ENCODE data around the gene ARSG. TPM values are rescaled to one million over a fixed set of nuclear protein-coding genes. Genes with fewer than 3 reads are reported as not detected.
"Not testable (repeated sequence)": the region's sequence is repeated elsewhere in the genome, so short reads cannot be mapped to it uniquely, and the experiment has no call there.

Gene ARSG
- total RNA-seq, 1 experiment from 2014 or later = 63.2 TPM

- no peak for DNase-seq
- Histone ChIP-seq H3K9me3 (ENCODE audit: low read length) (no peaks in the 10 kb centered on the region), H2AFZ (ENCODE audit: low read length) (no peak overlapping the region), H3K9me2 (replicated peaks; ENCODE audit: insufficient read depth, low read length) (no peaks in the 10 kb centered on the region), H4K20me1 (ENCODE audit: insufficient read depth, low read depth, low read length) (no peaks in the 10 kb centered on the region), H3K4me3 (ENCODE audit: low read length) (no peak overlapping the region), H3K27ac (ENCODE audit: low read length) (no peak overlapping the region), H3K27me3 (ENCODE audit: low read length) (no peaks in the 10 kb centered on the region), H3K4me1 (ENCODE audit: low read length) (no peaks in the 10 kb centered on the region), H3K79me2 (ENCODE audit: low read length) (no peaks in the 10 kb centered on the region), H3K9ac (ENCODE audit: low read length) (no peak overlapping the region), H3K4me2 (ENCODE audit: low read depth, low read length, poor library complexity, severe bottlenecking) (no peak overlapping the region), H3K36me3 (ENCODE audit: insufficient read depth, low read length) (peaks cover 4% of the 10 kb centered on the region; the same call in 1 of the 2 replicates)
These were observed 68.7 kb downstream of the ARSG start for GRCh38 chr17:68359791-68360535.

- H3K27me3 ChIP-seq (ENCODE audit: low read length) = no peaks in the 10 kb centered on the region
- H2AFZ ChIP-seq (ENCODE audit: low read length) = no peak overlapping the region
- no peaks in the 10 kb centered on the region for H3K79me2 ChIP-seq (ENCODE audit: low read length)
- DNase-seq = no peak
- no peak overlapping the region for H3K4me3 ChIP-seq (ENCODE audit: low read length)
- no peaks in the 10 kb centered on the region for H3K9me2 ChIP-seq (replicated peaks; ENCODE audit: insufficient read depth, low read length)
- H3K4me2 ChIP-seq (ENCODE audit: low read depth, low read length, poor library complexity, severe bottlenecking) = no peak overlapping the region
- H4K20me1 ChIP-seq (ENCODE audit: insufficient read depth, low read depth, low read length) = no peaks in the 10 kb centered on the region
- H3K9ac ChIP-seq (ENCODE audit: low read length) = no peak overlapping the region
- no peaks in the 10 kb centered on the region for H3K9me3 ChIP-seq (ENCODE audit: low read length)
- no peaks in the 10 kb centered on the region for H3K4me1 ChIP-seq (ENCODE audit: low read length)
- no peaks in the 10 kb centered on the region for H3K36me3 ChIP-seq (ENCODE audit: insufficient read depth, low read length)
- no peak overlapping the region for H3K27ac ChIP-seq (ENCODE audit: low read length)
These were observed 74.2 kb downstream of the ARSG start for GRCh38 chr17:68365469-68365868.

GRCh38 chr17:68368387-68368786 lies 77.1 kb downstream of the ARSG start:
- H3K27me3 ChIP-seq (ENCODE audit: low read length) = no peaks in the 10 kb centered on the region
- H3K27ac ChIP-seq (ENCODE audit: low read length) = no peak overlapping the region

GRCh38 chr17:68375566-68375965 lies 84.3 kb downstream of the ARSG start:
- Histone ChIP-seq H3K36me3 (ENCODE audit: insufficient read depth, low read length) (no peaks in the 10 kb centered on the region), H3K9ac (ENCODE audit: low read length) (no peak overlapping the region), H3K4me1 (ENCODE audit: low read length) (no peaks in the 10 kb centered on the region; the same call in 1 of the 2 replicates), H3K79me2 (ENCODE audit: low read length) (no peaks in the 10 kb centered on the region), H3K9me3 (ENCODE audit: low read length) (no peaks in the 10 kb centered on the region), H3K27me3 (ENCODE audit: low read length) (no peaks in the 10 kb centered on the region), H3K27ac (ENCODE audit: low read length) (no peak overlapping the region), H3K4me2 (ENCODE audit: low read depth, low read length, poor library complexity, severe bottlenecking) (no peak overlapping the region), H2AFZ (ENCODE audit: low read length) (no peak overlapping the region), H3K4me3 (ENCODE audit: low read length) (no peak overlapping the region), H3K9me2 (replicated peaks; ENCODE audit: insufficient read depth, low read length) (no peaks in the 10 kb centered on the region), H4K20me1 (ENCODE audit: insufficient read depth, low read depth, low read length) (no peaks in the 10 kb centered on the region)
- DNase-seq = no peak

More at GRCh38 chr17:68368387-68368786, 77.1 kb downstream of the ARSG start:
- H4K20me1 ChIP-seq (ENCODE audit: insufficient read depth, low read depth, low read length) = no peaks in the 10 kb centered on the region
- no peak overlapping the region for H2AFZ ChIP-seq (ENCODE audit: low read length)
- H3K4me2 ChIP-seq (ENCODE audit: low read depth, low read length, poor library complexity, severe bottlenecking) = no peak overlapping the region
- H3K9me3 ChIP-seq (ENCODE audit: low read length) = no peaks in the 10 kb centered on the region
- no peaks in the 10 kb centered on the region for H3K4me1 ChIP-seq (ENCODE audit: low read length)
- DNase-seq = no peak
- H3K36me3 ChIP-seq (ENCODE audit: insufficient read depth, low read length) = no peaks in the 10 kb centered on the region
- no peak overlapping the region for H3K9ac ChIP-seq (ENCODE audit: low read length)
- no peak overlapping the region for H3K4me3 ChIP-seq (ENCODE audit: low read length)
- H3K79me2 ChIP-seq (ENCODE audit: low read length) = no peaks in the 10 kb centered on the region
- no peaks in the 10 kb centered on the region for H3K9me2 ChIP-seq (replicated peaks; ENCODE audit: insufficient read depth, low read length)

- H3K79me2 ChIP-seq (ENCODE audit: low read length); H3K4me3 ChIP-seq (ENCODE audit: low read length); H3K27ac ChIP-seq (ENCODE audit: low read length); H4K20me1 ChIP-seq (ENCODE audit: insufficient read depth, low read depth, low read length); H3K9me2 ChIP-seq (replicated peaks; ENCODE audit: insufficient read depth, low read length); H3K9ac ChIP-seq (ENCODE audit: low read length); H3K36me3 ChIP-seq (ENCODE audit: insufficient read depth, low read length); H2AFZ ChIP-seq (ENCODE audit: low read length); DNase-seq; H3K27me3 ChIP-seq (ENCODE audit: low read length); H3K9me3 ChIP-seq (ENCODE audit: low read length); H3K4me2 ChIP-seq (ENCODE audit: low read depth, low read length, poor library complexity, severe bottlenecking); H3K4me1 ChIP-seq (ENCODE audit: low read length): not testable (repeated sequence)
These were observed 84.9 kb downstream of the ARSG start for GRCh38 chr17:68376178-68376577.

GRCh38 chr17:68377771-68378267 lies 86.5 kb downstream of the ARSG start:
- Histone ChIP-seq H3K4me3 (ENCODE audit: low read length) (no peak overlapping the region), H3K4me1 (ENCODE audit: low read length) (no peaks in the 10 kb centered on the region; the same call in 1 of the 2 replicates), H3K4me2 (ENCODE audit: low read depth, low read length, poor library complexity, severe bottlenecking) (no peak overlapping the region), H2AFZ (ENCODE audit: low read length) (no peak overlapping the region), H3K27me3 (ENCODE audit: low read length) (no peaks in the 10 kb centered on the region), H3K9ac (ENCODE audit: low read length) (no peak overlapping the region), H3K9me2 (replicated peaks; ENCODE audit: insufficient read depth, low read length) (no peaks in the 10 kb centered on the region), H3K36me3 (ENCODE audit: insufficient read depth, low read length) (no peaks in the 10 kb centered on the region), H3K27ac (ENCODE audit: low read length) (no peak overlapping the region), H4K20me1 (ENCODE audit: insufficient read depth, low read depth, low read length) (no peaks in the 10 kb centered on the region), H3K79me2 (ENCODE audit: low read length) (no peaks in the 10 kb centered on the region), H3K9me3 (ENCODE audit: low read length) (no peaks in the 10 kb centered on the region)
- no peak for DNase-seq

- H3K27ac ChIP-seq (ENCODE audit: low read length) = no peak overlapping the region
- no peaks in the 10 kb centered on the region for H3K79me2 ChIP-seq (ENCODE audit: low read length)
- H3K27me3 ChIP-seq (ENCODE audit: low read length) = no peaks in the 10 kb centered on the region
- no peaks in the 10 kb centered on the region for H4K20me1 ChIP-seq (ENCODE audit: insufficient read depth, low read depth, low read length)
- H3K4me1 ChIP-seq (ENCODE audit: low read length) = no peaks in the 10 kb centered on the region; the same call in 1 of the 2 replicates
- H3K4me2 ChIP-seq (ENCODE audit: low read depth, low read length, poor library complexity, severe bottlenecking) = no peak overlapping the region
- no peak for DNase-seq
- no peak overlapping the region for H3K9ac ChIP-seq (ENCODE audit: low read length)
- no peaks in the 10 kb centered on the region for H3K9me3 ChIP-seq (ENCODE audit: low read length)
- H2AFZ ChIP-seq (ENCODE audit: low read length) = no peak overlapping the region
- H3K9me2 ChIP-seq (replicated peaks; ENCODE audit: insufficient read depth, low read length) = no peaks in the 10 kb centered on the region
- H3K4me3 ChIP-seq (ENCODE audit: low read length) = no peak overlapping the region
- no peaks in the 10 kb centered on the region for H3K36me3 ChIP-seq (ENCODE audit: insufficient read depth, low read length)
These were observed 87.2 kb downstream of the ARSG start for GRCh38 chr17:68378268-68379176.

GRCh38 chr17:68379177-68379510 lies 87.8 kb downstream of the ARSG start:
- Histone ChIP-seq H3K4me3 (ENCODE audit: low read length) (no peak overlapping the region), H3K27me3 (ENCODE audit: low read length) (no peaks in the 10 kb centered on the region), H3K27ac (ENCODE audit: low read length) (no peak overlapping the region), H3K9me3 (ENCODE audit: low read length) (no peaks in the 10 kb centered on the region), H2AFZ (ENCODE audit: low read length) (no peak overlapping the region), H3K36me3 (ENCODE audit: insufficient read depth, low read length) (no peaks in the 10 kb centered on the region), H3K4me2 (ENCODE audit: low read depth, low read length, poor library complexity, severe bottlenecking) (no peak overlapping the region), H4K20me1 (ENCODE audit: insufficient read depth, low read depth, low read length) (no peaks in the 10 kb centered on the region), H3K79me2 (ENCODE audit: low read length) (no peaks in the 10 kb centered on the region), H3K4me1 (ENCODE audit: low read length) (no peaks in the 10 kb centered on the region; the same call in 1 of the 2 replicates), H3K9ac (ENCODE audit: low read length) (no peak overlapping the region), H3K9me2 (replicated peaks; ENCODE audit: insufficient read depth, low read length) (no peaks in the 10 kb centered on the region)
- no peak for DNase-seq
